HG03280 (cell line): ENCODE results near the gene CLDN22.
"Not testable (repeated sequence)": the region's sequence is repeated elsewhere in the genome, so short reads cannot be mapped to it uniquely, and the experiment has no call there.

Experiments used
- ATAC-seq: cut with Tn5 transposase; IDR thresholded peaks from one replicate; pipeline ENCODE4 v1.9.1; 2021; ENCODE audit warnings: mild to moderate bottlenecking, moderate library complexity; ENCODE audit not compliant: unreplicated experiment

Gene CLDN22

GRCh38 chr4:183347566-183347965 lies 27.5 kb upstream of the CLDN22 start:
- no peak for ATAC-seq

GRCh38 chr4:183347146-183347545 lies 27.1 kb upstream of the CLDN22 start:
- no peak for ATAC-seq

- no peak for ATAC-seq
Observed at GRCh38 chr4:183345261-183345660, 25.2 kb upstream of the CLDN22 start.

GRCh38 chr4:183344523-183345255 lies 24.6 kb upstream of the CLDN22 start:
- ATAC-seq = no peak

GRCh38 chr4:183343730-183344129 lies 23.7 kb upstream of the CLDN22 start:
- ATAC-seq = no peak

GRCh38 chr4:183342541-183343533 lies 22.8 kb upstream of the CLDN22 start:
- ATAC-seq = no peak

GRCh38 chr4:183337833-183338232 lies 17.8 kb upstream of the CLDN22 start:
- no peak for ATAC-seq

GRCh38 chr4:183337349-183337748 lies 17.3 kb upstream of the CLDN22 start:
- no peak for ATAC-seq

- no peak for ATAC-seq
Observed at GRCh38 chr4:183335369-183335940, 15.4 kb upstream of the CLDN22 start.

GRCh38 chr4:183333983-183334382 lies 13.9 kb upstream of the CLDN22 start:
- ATAC-seq = no peak

GRCh38 chr4:183333202-183333601 lies 13.1 kb upstream of the CLDN22 start:
- no peak for ATAC-seq

- no peak for ATAC-seq
Observed at GRCh38 chr4:183332447-183332846, 12.4 kb upstream of the CLDN22 start.

- ATAC-seq = no peak
Observed at GRCh38 chr4:183330841-183331240, 10.8 kb upstream of the CLDN22 start.

- ATAC-seq = no peak
Observed at GRCh38 chr4:183329954-183330742, 10.1 kb upstream of the CLDN22 start.

GRCh38 chr4:183329244-183329643 lies 9.2 kb upstream of the CLDN22 start:
- no peak for ATAC-seq

GRCh38 chr4:183328832-183329231 lies 8.8 kb upstream of the CLDN22 start:
- no peak for ATAC-seq

GRCh38 chr4:183327827-183328226 lies 7.8 kb upstream of the CLDN22 start:
- ATAC-seq = no peak

GRCh38 chr4:183326853-183327252 lies 6.8 kb upstream of the CLDN22 start:
- no peak for ATAC-seq

- not testable (repeated sequence) for ATAC-seq
Observed at GRCh38 chr4:183326387-183326786, 6.3 kb upstream of the CLDN22 start.

- no peak for ATAC-seq
Observed at GRCh38 chr4:183324619-183325018, 4.5 kb upstream of the CLDN22 start.

GRCh38 chr4:183324056-183324455 lies 4.0 kb upstream of the CLDN22 start:
- not testable (repeated sequence) for ATAC-seq
